CD1c-positive myeloid dendritic cell (primary cell): ENCODE data around the gene PHC2.
"Not testable (repeated sequence)": the region's sequence is repeated elsewhere in the genome, so short reads cannot be mapped to it uniquely, and the experiment has no call there.

Experiments
- DNase-seq: peaks from one replicate; pipeline ENCODE4 v3.0.0-alpha.2; 2016; ENCODE audit errors: extremely low spot score

PHC2 gene

GRCh38 chr1:33316601-33317000 is 114.3 kb downstream of the PHC2 start:
- no peak for DNase-seq

GRCh38 chr1:33314416-33314815 is 116.5 kb downstream of the PHC2 start:
- no peak for DNase-seq

GRCh38 chr1:33312413-33312749 is 118.5 kb downstream of the PHC2 start:
- no peak for DNase-seq

GRCh38 chr1:33311706-33312412 is 119.0 kb downstream of the PHC2 start:
- no peak for DNase-seq

GRCh38 chr1:33310702-33311101 is 120.2 kb downstream of the PHC2 start:
- no peak for DNase-seq

- not testable (repeated sequence) for DNase-seq
Observed at GRCh38 chr1:33309351-33309750, 121.5 kb downstream of the PHC2 start.

GRCh38 chr1:33307494-33307864 is 123.4 kb downstream of the PHC2 start:
- no peak for DNase-seq

- peak; percentile 10 for DNase-seq
Observed at GRCh38 chr1:33306653-33307493, 124.0 kb downstream of the PHC2 start.

GRCh38 chr1:33305816-33306652 is 124.9 kb downstream of the PHC2 start:
- DNase-seq = peak; percentile 42

- no peak for DNase-seq
Observed at GRCh38 chr1:33305016-33305415, 125.9 kb downstream of the PHC2 start.

- no peak for DNase-seq
Observed at GRCh38 chr1:33302325-33302724, 128.6 kb downstream of the PHC2 start.

GRCh38 chr1:33301273-33301984 is 129.5 kb downstream of the PHC2 start:
- no peak for DNase-seq

- no peak for DNase-seq
Observed at GRCh38 chr1:33300673-33301072, 130.2 kb downstream of the PHC2 start.

GRCh38 chr1:33299461-33300155 is 131.3 kb downstream of the PHC2 start:
- no peak for DNase-seq

GRCh38 chr1:33298623-33299277 is 132.1 kb downstream of the PHC2 start:
- DNase-seq = peak; percentile 65

GRCh38 chr1:33297911-33298622 is 132.8 kb downstream of the PHC2 start:
- no peak for DNase-seq

GRCh38 chr1:33296824-33297223 is 134.1 kb downstream of the PHC2 start:
- no peak for DNase-seq

GRCh38 chr1:33296082-33296458 is 134.8 kb downstream of the PHC2 start:
- DNase-seq = no peak

GRCh38 chr1:33295450-33296081 is 135.3 kb downstream of the PHC2 start:
- DNase-seq = peak; percentile 87

- no peak for DNase-seq
Observed at GRCh38 chr1:33295023-33295422, 135.9 kb downstream of the PHC2 start.
